ENCODE measurements around the gene SMARCB1. TPM values are rescaled to one million over a fixed set of nuclear protein-coding genes. Genes with fewer than 3 reads are reported as not detected.

Gene SMARCB1
- total and polyA plus RNA-seq, 2 donors (not counting 3 experiments of a cell fraction or from before 2014, with no cell fraction given) = 113 to 148 TPM

DNA sequence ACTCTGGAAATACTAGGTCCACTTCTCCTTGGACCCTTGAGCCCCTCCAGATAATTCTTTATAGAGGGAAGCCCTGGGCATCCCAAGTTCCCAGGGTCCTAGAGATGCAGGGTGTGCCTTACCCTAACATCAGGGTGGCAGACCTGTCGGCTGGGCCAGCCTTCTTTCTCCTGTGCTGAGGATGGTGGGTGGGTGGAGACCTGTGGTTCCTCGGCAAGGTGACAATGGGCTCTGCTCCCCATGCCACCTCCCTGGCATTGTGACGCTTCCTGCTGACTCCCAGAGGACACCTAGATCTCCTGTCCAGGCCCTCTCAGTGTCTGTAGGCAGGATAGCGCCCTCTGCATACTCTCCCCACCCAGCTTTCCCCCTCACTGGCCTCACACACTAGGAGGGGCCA lies 55.8 kb downstream of the SMARCB1 start:
- Histone ChIP-seq H3K4me1 (ENCODE audit: control insufficient read depth, extremely low read depth, insufficient read depth, low read length) (peaks cover 10% of the 10 kb centered on the region), H3K27ac (ENCODE audit: insufficient read depth, low read depth, low read length) (no peak overlapping the region), H3K36me3 (ENCODE audit: control insufficient read depth in 2 of 2, extremely low read depth in 1 of 2, insufficient read depth in 2 of 2, low read length in 2 of 2) (no peaks in the 10 kb centered on the region), H3K27me3 (ENCODE audit: control insufficient read depth in 2 of 2, insufficient read depth in 2 of 2, low read length in 2 of 2) (peaks cover 0 to 2% of the 10 kb centered on the region in 2 experiments), H3K4me2 (ENCODE audit: insufficient read depth, low read length) (no peak overlapping the region), H3K4me3 (replicated peaks in 1 of 3; ENCODE audit: insufficient read depth in 1 of 3, low read depth in 1 of 3, low read length in 3 of 3) (no peak overlapping the region), H2AFZ (ENCODE audit: low read depth, low read length) (no peak overlapping the region), H3K9ac (replicated peaks; ENCODE audit: extremely low read depth, insufficient read depth, low read length) (no peak overlapping the region), H3K79me2 (ENCODE audit: control insufficient read depth, insufficient read depth, low read length) (no peaks in the 10 kb centered on the region), H3K9me3 (replicated peaks; ENCODE audit: control insufficient read depth, insufficient read depth, low read length) (no peaks in the 10 kb centered on the region), H3K9me1 (replicated peaks; ENCODE audit: control insufficient read depth, extremely low read depth, insufficient read depth, low read length) (no peaks in the 10 kb centered on the region), H4K20me1 (replicated peaks; ENCODE audit: control insufficient read depth, extremely low read depth, insufficient read depth, low read length) (no peaks in the 10 kb centered on the region)
- CTCF ChIA-PET = no interaction called here
- intact Hi-C loops (cut with micrococcal nuclease) (no loop called here), dilution Hi-C loops (cut with MboI; ENCODE audit: extremely low pct_ligation_motif_present, low sequenced_read_pairs) (no loop called here)
- no TSS peak for BruUV-seq (replicated peaks)
- FAIRE-seq (no peak), DNase-seq (ENCODE audit: low read depth, low spot score) (no peak)
- TF ChIP-seq EZH2 (IDR thresholded peaks at IDR 0.05; ENCODE audit: borderline replicate concordance, low read depth, low read length, severe bottlenecking) (no peak), GATA2 (IDR thresholded peaks at IDR 0.05; ENCODE audit: insufficient read depth, insufficient read length, low read depth, low read length) (no peak), JUN (IDR thresholded peaks at IDR 0.05; ENCODE audit: borderline replicate concordance, insufficient read depth, insufficient read length, low read depth) (no peak), POLR2AphosphoS5 (IDR thresholded peaks at IDR 0.05; ENCODE audit: insufficient read depth, low read depth, low read length) (no peak), MYC (IDR thresholded peaks at IDR 0.05; ENCODE audit: low read depth, low read length) (no peak), FOS (IDR thresholded peaks at IDR 0.05; ENCODE audit: borderline replicate concordance, insufficient read depth, low read length) (no peak), POLR2A (IDR thresholded peaks at IDR 0.05; ENCODE audit: low read depth, low read length) (no peak)
- TF ChIP-seq, protein P1, sequence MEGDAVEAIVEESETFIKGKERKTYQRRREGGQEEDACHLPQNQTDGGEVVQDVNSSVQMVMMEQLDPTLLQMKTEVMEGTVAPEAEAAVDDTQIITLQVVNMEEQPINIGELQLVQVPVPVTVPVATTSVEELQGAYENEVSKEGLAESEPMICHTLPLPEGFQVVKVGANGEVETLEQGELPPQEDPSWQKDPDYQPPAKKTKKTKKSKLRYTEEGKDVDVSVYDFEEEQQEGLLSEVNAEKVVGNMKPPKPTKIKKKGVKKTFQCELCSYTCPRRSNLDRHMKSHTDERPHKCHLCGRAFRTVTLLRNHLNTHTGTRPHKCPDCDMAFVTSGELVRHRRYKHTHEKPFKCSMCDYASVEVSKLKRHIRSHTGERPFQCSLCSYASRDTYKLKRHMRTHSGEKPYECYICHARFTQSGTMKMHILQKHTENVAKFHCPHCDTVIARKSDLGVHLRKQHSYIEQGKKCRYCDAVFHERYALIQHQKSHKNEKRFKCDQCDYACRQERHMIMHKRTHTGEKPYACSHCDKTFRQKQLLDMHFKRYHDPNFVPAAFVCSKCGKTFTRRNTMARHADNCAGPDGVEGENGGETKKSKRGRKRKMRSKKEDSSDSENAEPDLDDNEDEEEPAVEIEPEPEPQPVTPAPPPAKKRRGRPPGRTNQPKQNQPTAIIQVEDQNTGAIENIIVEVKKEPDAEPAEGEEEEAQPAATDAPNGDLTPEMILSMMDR (IDR thresholded peaks at IDR 0.05; ENCODE audit: extremely low read depth in 1 of 2, insufficient read depth in 1 of 2, low read depth in 1 of 2, low read length in 2 of 2) = no peak
- TF ChIP-seq, protein P2, sequence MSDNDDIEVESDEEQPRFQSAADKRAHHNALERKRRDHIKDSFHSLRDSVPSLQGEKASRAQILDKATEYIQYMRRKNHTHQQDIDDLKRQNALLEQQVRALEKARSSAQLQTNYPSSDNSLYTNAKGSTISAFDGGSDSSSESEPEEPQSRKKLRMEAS (IDR thresholded peaks at IDR 0.05; ENCODE audit: insufficient read depth, insufficient read length) = no peak
- POLR2A ChIA-PET = no interaction called here

Measured in endothelial cell of umbilical vein (primary cell).